ENCODE measurements around the gene E4F1.

E4F1 gene

DNA sequence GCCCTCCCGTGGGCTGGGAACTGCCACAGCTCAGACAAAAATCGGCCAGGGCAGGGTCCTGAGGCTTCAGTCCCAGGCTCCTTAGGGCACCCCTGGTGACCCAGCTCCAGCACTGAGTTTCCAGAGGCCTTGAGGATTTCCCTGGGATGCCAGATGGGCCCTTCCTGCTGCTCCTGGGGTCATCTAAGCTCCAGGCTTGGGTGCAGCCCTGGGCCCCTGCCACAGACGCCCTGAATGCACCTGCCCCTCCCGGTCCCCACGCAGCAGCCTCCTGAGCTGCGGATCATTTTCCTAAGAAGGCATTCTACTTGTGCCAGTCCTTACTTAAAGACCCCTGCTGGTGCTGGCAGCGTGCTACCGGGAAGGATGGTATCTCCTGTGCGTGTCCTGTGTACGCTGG is 50.5 kb downstream of the E4F1 start:
- no peak for DNase-seq (ENCODE audit: low read depth)

DNA sequence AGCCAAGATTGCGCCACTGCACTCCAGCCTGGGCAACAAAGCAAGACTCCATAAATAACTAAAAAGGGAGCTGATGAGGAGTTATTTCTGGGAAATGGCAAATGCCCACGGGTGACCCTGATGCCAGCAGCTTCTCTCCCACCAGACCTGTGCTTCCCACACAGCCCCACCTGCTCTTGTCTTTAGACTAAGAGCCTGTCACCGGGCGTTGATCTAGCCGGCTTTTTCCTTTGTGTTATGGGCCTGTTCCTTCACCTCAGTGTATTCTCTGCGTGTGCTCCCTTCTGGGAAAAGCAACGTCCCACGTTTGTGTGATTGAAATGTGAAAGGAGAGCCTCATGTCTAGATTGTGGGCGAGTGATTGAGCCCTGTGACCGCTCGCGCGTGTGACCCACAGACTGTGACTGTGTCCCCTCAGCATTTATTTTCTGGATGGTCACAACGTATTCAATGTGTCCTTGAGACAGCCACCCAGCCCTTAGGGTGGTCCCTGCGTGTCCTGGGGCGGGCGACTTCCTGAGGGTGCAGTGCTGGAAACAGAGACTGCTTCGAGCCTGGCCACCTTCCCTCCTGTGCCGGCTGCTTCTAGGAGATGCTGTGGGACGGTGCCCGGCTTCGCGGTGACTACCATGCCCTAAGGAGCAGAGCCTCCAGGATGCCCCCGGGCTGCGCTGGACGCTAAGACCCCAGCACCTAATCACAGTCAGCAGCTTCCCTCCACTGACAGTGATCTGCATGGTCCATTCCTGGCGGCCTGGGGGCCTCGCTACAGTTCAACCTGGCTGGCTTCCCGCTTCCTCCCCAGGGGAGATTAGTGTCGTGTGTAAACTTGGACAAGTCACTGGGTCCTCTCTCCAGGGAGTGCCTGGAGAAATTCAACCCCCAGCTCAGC is 52.3 kb downstream of the E4F1 start:
- DNase-seq (ENCODE audit: low read depth): no peak

DNA sequence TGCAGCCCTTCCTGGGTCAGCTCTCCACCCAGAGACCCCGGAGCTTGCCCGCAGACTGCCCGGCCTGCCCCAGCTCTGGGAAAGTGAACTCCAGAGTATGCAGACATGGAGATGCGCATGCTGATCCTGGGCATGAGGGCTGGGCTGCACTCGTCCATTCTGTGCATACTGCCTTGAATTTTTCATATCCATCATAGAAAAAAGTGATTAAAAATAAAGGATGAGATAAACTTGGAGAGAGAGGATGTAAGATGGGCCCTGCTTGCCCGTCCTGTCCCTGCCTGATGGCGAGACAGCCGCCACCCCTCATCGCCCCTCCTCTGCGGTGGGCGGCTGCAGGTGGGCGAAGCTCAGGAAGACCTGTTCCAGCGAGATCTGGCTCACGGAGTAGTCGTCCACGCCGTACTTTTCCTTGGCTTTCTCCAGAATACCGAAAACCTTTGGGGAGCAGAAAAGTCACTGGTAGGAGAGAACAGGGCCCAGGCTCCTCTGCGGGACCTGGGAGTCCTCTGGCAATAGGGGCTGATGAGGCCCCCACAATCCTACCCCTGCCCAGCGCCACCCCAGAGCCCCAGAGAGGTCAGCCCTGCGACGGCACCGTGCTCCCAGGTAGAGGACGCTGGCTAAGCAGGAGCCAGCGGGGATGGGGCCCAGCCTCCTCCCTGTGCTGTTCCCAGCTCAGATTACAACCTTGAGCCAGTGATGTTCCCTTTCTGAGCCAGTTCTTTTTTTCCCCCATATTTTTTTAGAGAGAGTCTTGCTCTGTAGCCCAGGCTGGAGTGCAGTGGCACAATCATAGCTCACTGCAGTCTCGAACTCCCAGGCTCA is 53.2 kb downstream of the E4F1 start:
- DNase-seq (ENCODE audit: low read depth): no peak

DNA sequence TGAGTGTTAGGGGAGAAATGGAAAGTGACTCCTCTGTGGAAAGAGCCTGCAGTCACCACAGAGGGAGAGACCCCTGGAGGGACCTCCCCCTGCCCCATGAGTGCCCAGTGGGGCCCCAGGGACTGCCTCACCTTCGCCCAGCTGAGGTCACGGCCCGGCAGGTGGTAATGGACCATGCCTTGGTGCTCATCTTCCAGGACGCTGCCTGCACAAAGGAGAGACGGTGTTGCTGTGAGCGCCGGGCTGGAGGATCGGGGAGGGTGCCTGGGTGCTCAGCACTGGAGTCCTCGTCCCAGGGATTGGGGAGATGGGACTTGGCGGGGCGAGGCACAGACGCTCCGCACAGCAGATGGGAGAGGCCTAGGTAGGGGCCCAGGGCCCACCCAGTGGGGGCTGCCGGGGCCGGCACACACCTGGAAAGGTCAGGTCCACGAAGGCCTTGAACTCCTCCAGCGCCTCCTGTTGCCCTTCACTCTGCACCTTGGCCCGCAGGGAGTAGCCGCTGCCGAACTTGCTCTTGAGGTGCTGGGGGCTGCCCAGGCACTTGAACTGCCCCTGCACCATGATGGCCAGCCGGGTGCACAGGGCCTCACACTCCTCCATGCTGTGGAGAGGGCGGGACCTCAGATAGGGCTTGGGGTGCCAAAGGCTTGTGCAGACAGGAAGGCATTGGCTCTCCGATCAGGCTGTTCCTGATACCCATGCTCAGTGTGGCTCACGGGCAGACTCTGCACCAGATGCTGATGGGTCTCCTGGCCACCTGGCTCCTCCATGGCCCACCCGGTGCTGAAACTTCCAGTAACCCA is 54.3 kb downstream of the E4F1 start:
- DNase-seq (ENCODE audit: low read depth): no peak

GRCh38 chr16:2278272-2278608 is 54.8 kb downstream of the E4F1 start:
- no peak for DNase-seq (ENCODE audit: low read depth)

- DNase-seq (ENCODE audit: low read depth): no peak
These were observed 55.8 kb downstream of the E4F1 start for GRCh38 chr16:2278956-2279800.

- no peak for DNase-seq (ENCODE audit: low read depth)
These were observed 57.1 kb downstream of the E4F1 start for GRCh38 chr16:2280461-2280860.

GRCh38 chr16:2280981-2281542 is 57.7 kb downstream of the E4F1 start:
- no peak for DNase-seq (ENCODE audit: low read depth)

GRCh38 chr16:2282262-2282661 is 58.9 kb downstream of the E4F1 start:
- no peak for DNase-seq (ENCODE audit: low read depth)

DNA sequence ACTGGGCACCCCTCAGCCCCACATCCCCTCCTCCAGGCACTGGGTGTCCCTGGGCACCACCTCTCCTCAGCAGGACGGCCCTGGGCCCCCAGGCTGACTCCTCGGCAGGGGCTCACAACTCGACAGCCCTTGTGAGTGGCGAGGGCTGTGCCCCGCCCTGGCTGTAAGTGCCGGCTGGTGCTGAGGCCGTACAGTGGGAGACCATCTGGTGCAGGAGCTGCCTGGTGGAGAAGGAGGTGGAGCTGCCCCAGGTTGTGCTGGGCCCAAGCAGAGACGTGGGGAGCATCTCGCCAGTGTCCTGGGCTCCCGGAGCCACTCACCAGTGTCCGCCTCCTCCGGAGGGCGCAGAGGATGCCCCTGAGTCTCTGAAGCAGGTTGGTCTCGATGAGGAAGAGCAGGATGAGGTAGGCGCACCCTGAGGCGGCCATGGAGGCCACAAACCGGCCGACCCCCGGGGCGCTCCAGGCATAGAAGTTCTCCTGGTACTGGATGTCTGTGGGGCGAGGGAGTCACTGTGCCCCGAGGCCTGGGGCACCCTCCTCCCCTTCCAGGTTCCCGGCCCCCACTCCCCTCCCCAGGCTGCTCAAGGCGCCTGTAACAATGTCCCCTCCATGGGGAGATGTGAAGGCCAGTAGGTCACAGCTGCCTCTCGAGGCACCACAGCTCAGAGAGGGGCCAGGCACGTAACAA is 59.6 kb downstream of the E4F1 start:
- no peak for DNase-seq (ENCODE audit: low read depth)

DNA sequence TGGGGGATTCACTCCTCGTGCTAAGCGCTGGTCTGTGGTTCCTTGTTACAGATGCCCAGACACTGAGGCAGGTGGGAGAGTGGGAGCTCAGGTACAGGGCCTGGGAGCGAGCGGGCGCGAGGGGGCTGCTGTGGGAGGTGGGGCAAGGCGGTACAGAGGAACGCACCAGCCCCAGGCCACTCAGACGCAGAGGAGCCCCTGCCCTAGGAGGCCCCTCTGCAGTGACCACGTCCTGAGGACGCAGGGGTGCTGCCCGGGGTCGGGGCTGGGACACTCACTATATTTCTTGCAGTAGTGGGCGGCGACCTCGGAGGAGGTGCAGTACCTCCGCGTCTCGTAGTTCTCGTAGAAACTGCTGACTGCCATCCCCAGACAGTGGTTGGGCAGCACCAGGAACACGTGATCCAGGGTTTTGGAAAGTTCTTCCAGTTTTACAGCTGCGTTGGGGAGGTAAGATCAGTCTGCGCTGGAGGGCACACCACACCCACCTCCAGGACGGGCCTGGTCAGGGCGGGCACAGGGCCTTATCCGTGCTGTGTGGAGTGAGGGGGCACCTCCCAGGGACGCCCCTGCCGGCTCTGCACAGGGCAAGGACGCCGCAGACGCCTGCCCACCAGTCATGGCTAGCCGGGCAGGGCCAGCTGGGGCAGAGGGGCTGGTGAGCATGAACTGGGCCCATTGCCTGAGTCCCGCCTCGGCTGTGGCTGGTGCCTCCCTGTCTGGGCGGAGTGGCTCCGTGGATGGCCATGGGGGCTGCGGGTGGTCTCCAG is 60.8 kb downstream of the E4F1 start:
- no peak for DNase-seq (ENCODE audit: low read depth)

- no peak for DNase-seq (ENCODE audit: low read depth)
These were observed 61.6 kb downstream of the E4F1 start for GRCh38 chr16:2284797-2285576.

Measured in T follicular helper cell (primary cell).